ENCODE data around the gene RNU2-63P.

DNA sequence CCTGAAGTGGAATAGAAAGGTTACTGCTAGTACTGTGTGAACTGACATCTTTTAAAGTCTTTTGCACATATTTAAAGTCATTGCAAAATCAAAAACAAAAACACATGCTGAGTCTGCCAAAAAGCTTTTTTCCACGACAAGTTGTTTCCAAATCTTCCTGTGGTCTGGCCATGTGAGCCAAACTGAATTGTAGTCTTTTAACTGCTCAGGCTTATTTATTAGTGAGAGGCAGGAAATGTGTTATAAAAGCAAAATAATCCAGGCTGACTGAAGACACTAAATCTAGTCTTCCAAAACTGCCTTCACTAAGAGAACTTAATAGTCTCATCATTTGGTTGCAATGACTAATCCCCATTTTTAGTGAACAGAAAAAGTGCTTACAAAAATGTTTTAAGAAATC is 36.9 kb upstream of the RNU2-63P start:
- TF ChIP-seq POLR2A (IDR thresholded peaks at IDR 0.05) (no peak), CTCF (IDR thresholded peaks at IDR 0.05 in 8 of 11, conservative IDR thresholded peaks at IDR 0.05 in 3 of 11) (no peak), POLR2AphosphoS5 (IDR thresholded peaks at IDR 0.05) (no peak)
